Body of pancreas (tissue), 4 donors: ENCODE data around the gene MAD1L1.

Source experiments
- POLR2A ChIP-seq, 3 donors: fragments of 450-650 bp; IDR thresholded peaks; one replicate each; pipeline ENCODE4 v1.6.1; 2016; ENCODE audit warnings: antibody characterized with exemption in 3 of 3, mild to moderate bottlenecking in 2 of 3
- TF ChIP-seq, protein P1 (sequence below), 7 experiments: fragments of 450-650 bp in 4 of 7; fragments of 200-600 bp in 3 of 7; sonication (generic) in 3 of 7; IDR thresholded peaks; one replicate each; pipeline ENCODE4 v1.5.1; 2016 to 2019; ENCODE audit warnings: antibody characterized with exemption in 7 of 7

DNA sequence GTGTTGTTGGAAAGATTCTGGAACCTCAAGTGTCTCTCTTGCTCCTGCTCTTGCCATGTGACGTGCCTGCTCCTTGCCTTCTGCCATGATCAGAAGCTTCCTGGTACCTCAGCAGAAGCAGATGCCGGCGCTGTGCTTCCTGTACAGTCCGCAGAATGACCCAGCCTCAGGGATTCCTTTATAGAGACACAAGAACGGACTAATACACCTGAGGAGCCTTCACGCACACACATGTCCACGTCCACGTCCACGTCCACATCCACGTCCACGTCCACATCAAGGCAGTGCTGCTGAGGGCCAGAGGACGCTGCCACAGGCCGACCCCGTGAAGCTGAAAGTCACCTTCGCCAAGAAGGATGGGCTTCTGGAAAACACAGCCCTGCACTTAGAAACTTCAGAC is 190.1 kb downstream of the MAD1L1 start:
- TF ChIP-seq, protein P1, sequence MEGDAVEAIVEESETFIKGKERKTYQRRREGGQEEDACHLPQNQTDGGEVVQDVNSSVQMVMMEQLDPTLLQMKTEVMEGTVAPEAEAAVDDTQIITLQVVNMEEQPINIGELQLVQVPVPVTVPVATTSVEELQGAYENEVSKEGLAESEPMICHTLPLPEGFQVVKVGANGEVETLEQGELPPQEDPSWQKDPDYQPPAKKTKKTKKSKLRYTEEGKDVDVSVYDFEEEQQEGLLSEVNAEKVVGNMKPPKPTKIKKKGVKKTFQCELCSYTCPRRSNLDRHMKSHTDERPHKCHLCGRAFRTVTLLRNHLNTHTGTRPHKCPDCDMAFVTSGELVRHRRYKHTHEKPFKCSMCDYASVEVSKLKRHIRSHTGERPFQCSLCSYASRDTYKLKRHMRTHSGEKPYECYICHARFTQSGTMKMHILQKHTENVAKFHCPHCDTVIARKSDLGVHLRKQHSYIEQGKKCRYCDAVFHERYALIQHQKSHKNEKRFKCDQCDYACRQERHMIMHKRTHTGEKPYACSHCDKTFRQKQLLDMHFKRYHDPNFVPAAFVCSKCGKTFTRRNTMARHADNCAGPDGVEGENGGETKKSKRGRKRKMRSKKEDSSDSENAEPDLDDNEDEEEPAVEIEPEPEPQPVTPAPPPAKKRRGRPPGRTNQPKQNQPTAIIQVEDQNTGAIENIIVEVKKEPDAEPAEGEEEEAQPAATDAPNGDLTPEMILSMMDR (IDR thresholded peaks at IDR 0.05): no peak
- TF ChIP-seq POLR2A (IDR thresholded peaks at IDR 0.05): no peak
